ENCODE data around the gene IDH3G. TPM values are rescaled to one million over a fixed set of nuclear protein-coding genes. Genes with fewer than 3 reads are reported as not detected.

IDH3G gene
- total RNA-seq: 50.2 and 52.6 TPM in 2 replicates
- long read RNA-seq, partial matches to known transcripts: 0 of 57 reads
- long read RNA-seq, other reads (novel, unspliced or antisense): 57 of 57 reads

GRCh38 chrX:153794018-153794896, at the start of gene IDH3G, which contains the start of gene SSR4:
IDH3G (minus strand) TSS chrX:153794375; CDS start chrX:153794326, 49 bp downstream.
SSR4 (plus strand) TSS chrX:153794668; CDS start chrX:153794688, 20 bp downstream.
- H3K36me3 Mint-ChIP-seq (ENCODE audit: low read depth): peaks cover 2% of the 10 kb centered on the region
- peaks cover 15% of the 10 kb centered on the region for H3K4me1 Mint-ChIP-seq
- TF ChIP-seq CTCF (conservative IDR thresholded peaks at IDR 0.05): no peak
- H3K4me3 Mint-ChIP-seq: peak within 1 kb of the TSS; percentile 94
- H3K27ac Mint-ChIP-seq (ENCODE audit: unreplicated experiment): peak within 1 kb of the TSS; percentile 97
- no peaks in the 10 kb centered on the region for H3K27me3 Mint-ChIP-seq (ENCODE audit: low read depth)
- H3K9me3 Mint-ChIP-seq: no peaks in the 10 kb centered on the region
- DNase-seq (ENCODE audit: low read depth, low spot score): peak; percentile 87

GRCh38 chrX:153836921-153837320, 42.7 kb upstream of the IDH3G start:
- no peak for TF ChIP-seq CTCF (conservative IDR thresholded peaks at IDR 0.05)
- DNase-seq (ENCODE audit: low read depth, low spot score): no peak
- Mint-ChIP-seq H3K27ac (ENCODE audit: unreplicated experiment) (no peak overlapping the region), H3K36me3 (ENCODE audit: low read depth) (no peaks in the 10 kb centered on the region), H3K4me1 (no peaks in the 10 kb centered on the region), H3K27me3 (ENCODE audit: low read depth) (no peaks in the 10 kb centered on the region), H3K9me3 (peaks cover 2% of the 10 kb centered on the region), H3K4me3 (no peak overlapping the region)

GRCh38 chrX:153832728-153833127, 38.6 kb upstream of the IDH3G start:
- Mint-ChIP-seq H3K27me3 (ENCODE audit: low read depth) (no peaks in the 10 kb centered on the region), H3K4me3 (peak overlapping the region; percentile 58), H3K4me1 (peaks cover 1% of the 10 kb centered on the region), H3K36me3 (ENCODE audit: low read depth) (peaks cover under 1% of the 10 kb centered on the region), H3K27ac (ENCODE audit: unreplicated experiment) (no peak overlapping the region), H3K9me3 (peaks cover 2% of the 10 kb centered on the region)
- DNase-seq (ENCODE audit: low read depth, low spot score): no peak
- TF ChIP-seq CTCF (conservative IDR thresholded peaks at IDR 0.05): no peak

- Mint-ChIP-seq H3K27me3 (ENCODE audit: low read depth) (no peaks in the 10 kb centered on the region), H3K4me3 (peak overlapping the region; percentile 79), H3K9me3 (peaks cover 2% of the 10 kb centered on the region)
These were observed 37.4 kb upstream of the IDH3G start for GRCh38 chrX:153831429-153832150.

More at GRCh38 chrX:153831429-153832150, 37.4 kb upstream of the IDH3G start:
- no peak for TF ChIP-seq CTCF (conservative IDR thresholded peaks at IDR 0.05)
- Mint-ChIP-seq H3K4me1 (peaks cover 11% of the 10 kb centered on the region), H3K27ac (ENCODE audit: unreplicated experiment) (no peak overlapping the region), H3K36me3 (ENCODE audit: low read depth) (peaks cover 5% of the 10 kb centered on the region)
- DNase-seq (ENCODE audit: low read depth, low spot score): no peak

All from neural crest cell (in vitro differentiated cells).